Measurements from ENCODE around the gene SH3BP5L.
"Not testable (repeated sequence)": the region's sequence is repeated elsewhere in the genome, so short reads cannot be mapped to it uniquely, and the experiment has no call there.

SH3BP5L gene

GRCh38 chr1:248807067-248807737 lies 18.5 kb downstream of the SH3BP5L start:
- DNase-seq, result no peak

- no peak for DNase-seq
Observed at GRCh38 chr1:248805876-248806275, 19.8 kb downstream of the SH3BP5L start.

DNA sequence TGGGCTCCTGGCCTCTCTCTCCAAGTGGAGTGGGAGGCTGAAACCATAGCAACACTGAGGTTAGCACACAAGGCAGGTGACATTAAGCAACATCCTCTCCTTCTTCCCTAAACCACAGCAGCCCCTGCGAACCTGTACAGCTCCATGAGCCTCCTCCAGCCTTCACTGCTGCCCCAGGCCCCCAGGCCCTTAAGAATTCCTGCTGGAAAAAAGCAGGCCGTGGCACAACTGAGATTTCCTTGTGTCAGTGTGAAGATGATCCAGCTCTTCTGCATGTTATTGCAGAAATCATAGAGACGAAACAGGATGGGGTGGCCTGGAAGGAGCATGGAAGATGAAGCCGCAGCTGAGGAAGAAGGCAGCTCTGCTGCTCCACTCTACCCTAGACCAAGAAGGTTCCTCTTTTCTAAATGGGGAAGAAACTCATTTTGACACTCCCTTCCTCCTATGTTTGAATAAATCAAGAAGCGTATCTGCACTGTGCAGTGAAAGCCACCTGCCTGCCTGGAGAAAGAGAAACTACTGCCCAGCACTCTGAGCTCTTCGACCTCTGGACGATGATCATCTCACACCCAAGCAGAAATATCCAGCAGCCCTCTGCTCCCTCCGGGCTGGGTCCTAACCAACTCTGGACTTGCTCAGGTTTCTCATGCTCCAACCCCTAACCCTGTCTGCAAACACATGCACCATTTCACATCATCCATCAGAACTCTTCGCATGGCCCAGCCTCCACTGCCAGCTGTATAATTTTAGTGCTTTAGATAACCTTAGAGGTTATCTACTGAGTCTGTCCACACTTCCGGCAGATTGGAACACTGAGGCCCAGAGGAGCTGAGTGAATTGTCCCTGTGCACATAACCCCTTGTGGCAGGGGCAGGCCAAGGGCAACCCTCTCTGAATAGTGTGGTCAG lies 20.7 kb downstream of the SH3BP5L start:
- no peak for DNase-seq

DNA sequence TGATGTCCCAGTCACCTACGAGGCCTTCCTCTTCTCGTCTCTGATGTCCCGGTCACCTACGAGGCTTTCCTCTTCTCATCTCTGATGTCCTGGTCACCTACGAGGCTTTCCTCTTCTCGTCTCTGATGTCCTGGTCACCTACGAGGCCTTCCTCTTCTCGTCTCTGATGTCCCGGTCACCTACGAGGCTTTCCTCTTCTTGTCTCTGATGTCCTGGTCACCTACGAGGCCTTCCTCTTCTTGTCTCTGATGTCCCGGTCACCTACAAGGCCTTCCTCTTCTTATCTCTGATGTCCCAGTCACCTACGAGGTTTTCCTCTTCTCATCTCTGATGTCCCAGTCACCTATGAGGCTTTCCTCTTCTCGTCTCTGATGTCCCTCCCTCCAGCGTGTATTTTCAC lies 22.2 kb downstream of the SH3BP5L start:
- not testable (repeated sequence) for DNase-seq

DNA sequence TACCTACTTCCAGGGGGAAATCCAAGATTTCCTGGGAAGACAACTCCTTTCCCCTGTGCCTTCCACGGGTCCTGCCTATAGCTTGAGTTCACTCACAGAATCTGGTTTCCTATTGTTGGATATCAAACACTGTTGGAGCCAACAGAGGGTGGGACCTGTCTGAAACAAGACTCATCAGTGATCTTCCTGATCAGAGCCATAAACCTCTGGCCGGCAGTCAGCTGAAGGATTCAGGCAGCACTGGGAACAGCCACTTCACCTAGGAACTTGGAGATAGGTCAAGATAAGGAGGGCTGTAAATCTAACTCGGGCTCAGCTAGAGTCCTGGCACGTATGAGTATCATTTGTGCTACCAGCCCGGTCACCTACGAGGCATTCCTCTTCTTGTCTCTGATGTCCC lies 23.3 kb downstream of the SH3BP5L start:
- DNase-seq, result no peak

- no peak for DNase-seq
Observed at GRCh38 chr1:248800459-248800858, 25.3 kb downstream of the SH3BP5L start.

DNA sequence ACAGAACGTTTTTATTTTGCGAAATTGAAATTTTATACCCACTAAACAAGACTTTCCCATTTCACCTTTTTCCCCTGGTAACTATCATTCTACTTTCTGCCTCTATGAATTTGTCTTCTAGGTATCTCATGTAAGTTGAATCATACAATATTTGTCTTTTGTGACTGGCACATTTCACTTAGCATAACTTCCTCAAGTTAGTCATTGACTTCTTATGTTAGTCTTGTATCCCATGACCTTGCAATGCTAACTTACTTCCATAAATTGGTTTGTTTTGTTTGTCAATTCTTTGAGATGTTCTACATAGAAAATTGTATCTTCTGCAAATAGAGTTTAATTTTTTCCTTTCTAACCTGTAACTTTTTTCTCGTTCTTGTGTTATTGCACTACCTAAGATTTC lies 26.9 kb downstream of the SH3BP5L start:
- no peak for DNase-seq

- DNase-seq, result not testable (repeated sequence)
Observed at GRCh38 chr1:248794663-248795062, 31.1 kb downstream of the SH3BP5L start.

DNA sequence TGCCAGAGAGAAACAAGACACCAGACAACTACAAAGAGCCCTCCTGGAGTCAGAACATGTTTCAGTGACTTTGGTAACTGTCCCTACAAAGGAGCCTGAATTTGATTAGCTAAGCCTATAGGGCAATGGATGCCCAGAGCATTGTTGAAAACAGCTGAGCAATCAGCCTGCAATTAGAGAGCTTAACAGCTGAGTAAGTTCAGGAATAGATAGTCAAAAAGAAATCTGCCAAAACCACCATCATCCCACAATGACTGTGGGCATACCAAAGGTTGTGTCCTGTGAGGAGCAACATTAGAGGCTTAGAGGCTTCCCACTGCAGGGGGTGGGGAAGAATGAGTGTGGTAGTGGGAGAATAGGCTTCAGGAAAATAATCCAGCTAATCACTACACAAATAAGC lies 32.1 kb downstream of the SH3BP5L start:
- DNase-seq, result no peak

- no peak for DNase-seq
Observed at GRCh38 chr1:248792342-248792741, 33.4 kb downstream of the SH3BP5L start.

DNA sequence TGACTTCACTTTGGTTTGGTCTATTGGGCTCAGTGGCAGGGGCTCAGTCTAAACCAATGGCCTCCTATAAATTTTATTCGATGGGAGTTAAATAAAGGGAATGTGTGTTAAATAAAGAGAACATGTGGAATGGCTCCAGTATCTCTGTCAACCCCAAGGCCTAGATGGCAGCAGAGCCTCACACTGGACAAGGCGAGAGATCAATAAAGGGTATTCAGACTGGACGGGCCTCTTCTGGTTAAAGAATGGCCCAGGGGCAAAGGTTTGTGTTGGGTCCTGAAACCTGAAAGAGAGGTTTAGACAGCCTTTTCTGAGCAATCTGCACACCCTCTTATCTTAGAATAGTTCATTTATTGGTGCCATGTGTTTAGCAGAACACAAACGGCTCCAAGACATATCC lies 34.7 kb downstream of the SH3BP5L start:
- DNase-seq, result no peak

DNA sequence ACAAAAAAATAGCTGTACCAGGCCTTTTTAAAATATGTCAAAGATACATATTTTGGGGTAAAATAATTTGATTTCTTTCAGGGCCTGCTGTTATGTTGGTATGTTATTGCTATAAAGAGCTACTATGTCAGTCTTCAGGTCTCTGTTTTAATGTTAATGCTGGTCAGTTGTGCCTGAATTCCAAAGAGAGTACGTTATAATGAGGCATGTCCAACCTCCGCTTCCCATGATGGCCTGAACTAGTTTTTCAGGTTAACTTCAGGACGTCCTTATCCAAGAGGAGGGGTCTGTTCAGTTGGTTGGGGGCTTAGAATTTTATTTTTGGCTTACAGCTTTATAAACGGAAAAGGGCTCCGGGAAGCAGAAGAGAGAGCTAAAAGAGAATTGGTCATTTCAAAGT lies 35.3 kb downstream of the SH3BP5L start:
- no peak for DNase-seq

DNA sequence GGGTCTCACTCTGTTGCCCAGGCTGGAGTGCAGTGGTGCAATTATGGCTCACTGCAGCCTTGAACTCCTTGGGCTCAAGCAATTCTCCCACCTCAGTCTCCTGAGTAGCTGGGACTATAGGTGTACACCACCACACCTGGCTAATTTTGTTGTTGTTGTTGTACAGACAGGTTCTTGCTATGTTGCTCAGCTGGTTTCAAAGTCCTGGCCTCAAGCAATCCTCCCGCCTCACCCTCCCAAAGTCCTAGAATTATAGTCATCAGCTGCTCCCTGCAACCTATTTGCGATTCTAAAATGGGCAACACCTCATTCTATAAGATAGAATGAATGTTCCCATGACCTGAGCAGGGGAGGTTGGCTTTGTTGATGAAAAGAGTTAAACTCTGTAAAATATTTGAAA lies 36.4 kb downstream of the SH3BP5L start:
- not testable (repeated sequence) for DNase-seq

GRCh38 chr1:248788327-248788726 lies 37.4 kb downstream of the SH3BP5L start:
- no peak for DNase-seq

- DNase-seq, result no peak
Observed at GRCh38 chr1:248787430-248787829, 38.3 kb downstream of the SH3BP5L start.

DNA sequence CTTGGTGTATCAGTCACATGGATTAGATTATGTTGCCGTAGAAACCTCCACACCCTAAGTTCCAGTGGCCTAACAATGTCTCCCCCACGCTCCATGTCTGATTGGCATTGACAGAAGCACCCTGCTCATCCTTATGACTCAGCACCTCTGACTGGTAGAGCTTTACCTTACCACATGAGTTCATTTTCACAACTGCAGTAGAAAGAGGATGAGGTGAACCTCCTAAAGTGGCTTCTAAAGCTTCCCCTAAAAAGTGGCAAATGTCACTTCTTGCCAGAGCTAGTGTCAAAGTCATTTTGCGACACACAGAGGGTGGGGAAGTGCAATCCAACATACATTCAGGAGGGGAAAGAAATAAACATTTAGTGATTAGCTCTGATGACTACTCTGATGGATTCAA lies 39.6 kb downstream of the SH3BP5L start:
- no peak for DNase-seq

- no peak for DNase-seq
Observed at GRCh38 chr1:248783367-248783766, 42.3 kb downstream of the SH3BP5L start.

- DNase-seq, result no peak
Observed at GRCh38 chr1:248782416-248783141, 43.1 kb downstream of the SH3BP5L start.

GRCh38 chr1:248779350-248779749 lies 46.4 kb downstream of the SH3BP5L start:
- DNase-seq, result no peak

GRCh38 chr1:248778906-248779305 lies 46.8 kb downstream of the SH3BP5L start:
- DNase-seq, result no peak

GRCh38 chr1:248776991-248777390 lies 48.7 kb downstream of the SH3BP5L start:
- DNase-seq, result no peak

DNA sequence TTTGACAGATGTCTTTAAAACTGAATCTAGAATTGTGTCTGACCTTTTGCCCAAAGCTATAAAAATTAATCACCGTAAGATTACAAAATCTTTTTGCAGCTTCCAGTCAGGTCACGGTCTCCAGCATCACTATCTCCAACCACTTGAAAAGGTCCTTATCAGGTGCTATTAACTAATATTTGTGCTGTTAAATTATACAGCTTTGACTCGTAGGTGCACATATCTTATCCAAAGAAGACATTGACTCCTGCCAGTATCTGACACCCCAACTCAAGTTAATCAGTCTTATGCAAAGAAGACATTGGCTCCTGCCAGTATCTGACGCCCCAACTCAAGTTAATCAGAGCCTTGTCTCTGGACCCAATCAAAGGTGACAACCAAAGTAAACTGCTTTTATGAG lies 50.3 kb downstream of the SH3BP5L start:
- DNase-seq, result no peak
